Keratinocyte (primary cell): ENCODE results near the gene C20orf204. TPM values are rescaled to one million over a fixed set of nuclear protein-coding genes. Genes with fewer than 3 reads are reported as not detected.

ENCODE experiments used
- DNase-seq: peaks from one replicate; pipeline ENCODE4 v3.0.0-alpha.2; 2011; ENCODE audit warnings: low read depth, missing footprints, low spot score
- FAIRE-seq: peaks from 2 replicates; lab custom pipeline; 2011; peaks lifted over from hg19 to GRCh38; lab: Jason Lieb, UNC
- H2AFZ ChIP-seq: 2 replicates; pipeline ENCODE4 v1.6.0; 2012; ENCODE audit warnings: low read length, control low read depth, inconsistent platforms; ENCODE audit not compliant: control insufficient read depth
- H3K27ac ChIP-seq: 2 replicates; pipeline ENCODE4 v1.5.1; 2011; ENCODE audit warnings: low read length; ENCODE audit not compliant: control insufficient read depth, insufficient read depth
- H3K27me3 ChIP-seq: 3 replicates; pipeline ENCODE4 v1.6.0; 2011; ENCODE audit warnings: low read length; ENCODE audit not compliant: control insufficient read depth, insufficient read depth; ENCODE audit errors: extremely low read depth
- H3K36me3 ChIP-seq, 2 experiments: 2 replicates in 1 of 2; 3 replicates in 1 of 2; pipeline ENCODE4 v1.5.1; 2011; ENCODE audit warnings: low read length in 2 of 2, mild to moderate bottlenecking in 1 of 2; ENCODE audit not compliant: control insufficient read depth in 2 of 2, insufficient read depth in 2 of 2; ENCODE audit errors: extremely low read depth in 1 of 2
- H3K4me1 ChIP-seq: 3 replicates; pipeline ENCODE4 v1.5.1; 2011; ENCODE audit warnings: low read length; ENCODE audit not compliant: control insufficient read depth, insufficient read depth; ENCODE audit errors: extremely low read depth
- H3K4me2 ChIP-seq: 3 replicates; pipeline ENCODE4 v1.6.0; 2011; ENCODE audit warnings: low read depth, low read length; ENCODE audit not compliant: control insufficient read depth, insufficient read depth; ENCODE audit errors: extremely low read depth
- H3K4me3 ChIP-seq, 3 experiments: fragments of 200-600 bp in 1 of 3; sonication (generic) in 1 of 3; 2 replicates in 2 of 3; 3 replicates in 1 of 3; pipeline ENCODE4 v1.5.1; 2011 to 2016; ENCODE audit warnings: low read length in 3 of 3, mild to moderate bottlenecking in 3 of 3, control low read depth in 2 of 3, inconsistent platforms in 1 of 3, low read depth in 1 of 3, mixed read lengths in 1 of 3, mixed run types in 1 of 3, moderate library complexity in 1 of 3; ENCODE audit not compliant: control insufficient read depth in 2 of 3, insufficient read depth in 2 of 3; ENCODE audit errors: extremely low read depth in 1 of 3
- H3K79me2 ChIP-seq: 2 replicates; pipeline ENCODE4 v1.6.0; 2012; ENCODE audit warnings: low read length; ENCODE audit not compliant: control insufficient read depth, insufficient read depth
- H3K9ac ChIP-seq: 3 replicates; pipeline ENCODE4 v1.6.0; 2011; ENCODE audit warnings: low read length; ENCODE audit not compliant: control insufficient read depth, insufficient read depth; ENCODE audit errors: extremely low read depth
- H3K9me1 ChIP-seq: 3 replicates; pipeline ENCODE4 v1.6.0; 2011; ENCODE audit warnings: low read length; ENCODE audit not compliant: control insufficient read depth, insufficient read depth; ENCODE audit errors: extremely low read depth
- H3K9me3 ChIP-seq: 2 replicates; pipeline ENCODE4 v1.5.1; 2012; ENCODE audit warnings: low read depth, low read length; ENCODE audit not compliant: control insufficient read depth
- H4K20me1 ChIP-seq: 3 replicates; pipeline ENCODE4 v1.6.0; 2011; ENCODE audit warnings: low read length; ENCODE audit not compliant: control insufficient read depth, insufficient read depth; ENCODE audit errors: extremely low read depth
- CTCF ChIP-seq, 3 experiments: IDR thresholded peaks in 1 of 3; conservative IDR thresholded peaks in 1 of 3; optimal IDR thresholded peaks in 1 of 3; 2 replicates in 2 of 3; 3 replicates in 1 of 3; pipeline versions ENCODE3 to v1.5.1; 2011; ENCODE audit warnings: low read length in 3 of 3, mild to moderate bottlenecking in 3 of 3, moderate library complexity in 2 of 3, control low read depth in 1 of 3, inconsistent platforms in 1 of 3; ENCODE audit not compliant: insufficient read depth in 2 of 3; ENCODE audit errors: extremely low read depth in 1 of 3
- EZH2 ChIP-seq: IDR thresholded peaks from one replicate; pipeline ENCODE4 v1.6.1; 2012; ENCODE audit warnings: inconsistent platforms, mild to moderate bottlenecking, low read length, moderate library complexity
- dilution Hi-C: fragments of 300-500 bp; cut with MboI; formaldehyde crosslinking; loops from one replicate; pipeline ENCODE4 v1.7.0; 2020; ENCODE audit warnings: low sequenced_read_pairs; ENCODE audit not compliant: extremely low pct_ligation_motif_present
- polyA plus RNA-seq, 5 experiments: library from polyadenylated mRNA; depleted of rRNA in 3 of 5; stranded (reverse) in 3 of 5; stranded (forward) in 1 of 5; unstranded in 1 of 5; fragments of >200 nt; gene quantifications; 1 replicate in 1 of 5; 2 replicates in 3 of 5; 3 replicates in 1 of 5; pipeline versions ENCODE4 v1.2.1 to v1.2.3, GENCODE V29; 2011 to 2012; ENCODE audit warnings: missing spikeins in 2 of 5, low read depth in 1 of 5, low replicate concordance in 1 of 5

C20orf204 gene
- polyA plus RNA-seq, 1 donor (not counting 4 experiments of a cell fraction or from before 2014, with no cell fraction given): 0.08 TPM

GRCh38 chr20:64081624-64081964 lies 45.6 kb downstream of the C20orf204 start:
- Histone ChIP-seq H3K27ac (no peak overlapping the region), H3K4me3 (no peak overlapping the region), H3K36me3 (no peaks in the 10 kb centered on the region), H3K9me1 (no peaks in the 10 kb centered on the region), H3K4me2 (no peak overlapping the region), H3K9me3 (no peaks in the 10 kb centered on the region), H3K9ac (no peak overlapping the region), H2AFZ (no peak overlapping the region), H4K20me1 (no peaks in the 10 kb centered on the region), H3K4me1 (peaks cover 19% of the 10 kb centered on the region), H3K27me3 (peaks cover 43% of the 10 kb centered on the region), H3K79me2 (peaks cover 2% of the 10 kb centered on the region)
- dilution Hi-C loops: no loop called here
- DNase-seq (no peak), FAIRE-seq (no peak)
- TF ChIP-seq EZH2 (no peak), CTCF (optimal IDR thresholded peaks at IDR 0.05 in 1 of 3, IDR thresholded peaks at IDR 0.05 in 1 of 3, conservative IDR thresholded peaks at IDR 0.05 in 1 of 3; ENCODE audit: extremely low read depth in 1 of 3, insufficient read depth in 2 of 3, low read length in 3 of 3) (no peak)

- H3K9ac ChIP-seq: no peak overlapping the region
- H3K9me3 ChIP-seq: no peaks in the 10 kb centered on the region
- H3K79me2 ChIP-seq: peaks cover 2% of the 10 kb centered on the region
- DNase-seq (no peak), FAIRE-seq (no peak)
- H3K9me1 ChIP-seq: no peaks in the 10 kb centered on the region
- H3K27me3 ChIP-seq: peaks cover 43% of the 10 kb centered on the region
- dilution Hi-C loops: no loop called here
- H3K27ac ChIP-seq: no peak overlapping the region
- H3K4me3 ChIP-seq: no peak overlapping the region
- H4K20me1 ChIP-seq: no peaks in the 10 kb centered on the region
- no peak overlapping the region for H2AFZ ChIP-seq
- peaks cover 19% of the 10 kb centered on the region for H3K4me1 ChIP-seq
- TF ChIP-seq CTCF (optimal IDR thresholded peaks at IDR 0.05 in 1 of 3, IDR thresholded peaks at IDR 0.05 in 1 of 3, conservative IDR thresholded peaks at IDR 0.05 in 1 of 3; ENCODE audit: extremely low read depth in 1 of 3, insufficient read depth in 2 of 3, low read length in 3 of 3) (no peak), EZH2 (no peak)
- H3K4me2 ChIP-seq: no peak overlapping the region
- no peaks in the 10 kb centered on the region for H3K36me3 ChIP-seq
Observed at GRCh38 chr20:64082126-64082731, 46.2 kb downstream of the C20orf204 start.
